GM12892 (cell line): ENCODE measurements around the gene TMEM132E.

Source experiments
- POLR2A ChIP-seq: IDR thresholded peaks from 2 replicates; pipeline ENCODE4 v1.6.1; 2011; ENCODE audit warnings: low read depth, low read length, control low read depth
- POLR2AphosphoS5 ChIP-seq: IDR thresholded peaks from 2 replicates; pipeline ENCODE4 v1.6.1; 2011; ENCODE audit warnings: low read depth, low read length, control low read depth
- TAF1 ChIP-seq: IDR thresholded peaks from 2 replicates; pipeline ENCODE4 v1.6.1; 2011; ENCODE audit warnings: low read depth, mild to moderate bottlenecking, control low read depth, low read length, borderline replicate concordance

DNA sequence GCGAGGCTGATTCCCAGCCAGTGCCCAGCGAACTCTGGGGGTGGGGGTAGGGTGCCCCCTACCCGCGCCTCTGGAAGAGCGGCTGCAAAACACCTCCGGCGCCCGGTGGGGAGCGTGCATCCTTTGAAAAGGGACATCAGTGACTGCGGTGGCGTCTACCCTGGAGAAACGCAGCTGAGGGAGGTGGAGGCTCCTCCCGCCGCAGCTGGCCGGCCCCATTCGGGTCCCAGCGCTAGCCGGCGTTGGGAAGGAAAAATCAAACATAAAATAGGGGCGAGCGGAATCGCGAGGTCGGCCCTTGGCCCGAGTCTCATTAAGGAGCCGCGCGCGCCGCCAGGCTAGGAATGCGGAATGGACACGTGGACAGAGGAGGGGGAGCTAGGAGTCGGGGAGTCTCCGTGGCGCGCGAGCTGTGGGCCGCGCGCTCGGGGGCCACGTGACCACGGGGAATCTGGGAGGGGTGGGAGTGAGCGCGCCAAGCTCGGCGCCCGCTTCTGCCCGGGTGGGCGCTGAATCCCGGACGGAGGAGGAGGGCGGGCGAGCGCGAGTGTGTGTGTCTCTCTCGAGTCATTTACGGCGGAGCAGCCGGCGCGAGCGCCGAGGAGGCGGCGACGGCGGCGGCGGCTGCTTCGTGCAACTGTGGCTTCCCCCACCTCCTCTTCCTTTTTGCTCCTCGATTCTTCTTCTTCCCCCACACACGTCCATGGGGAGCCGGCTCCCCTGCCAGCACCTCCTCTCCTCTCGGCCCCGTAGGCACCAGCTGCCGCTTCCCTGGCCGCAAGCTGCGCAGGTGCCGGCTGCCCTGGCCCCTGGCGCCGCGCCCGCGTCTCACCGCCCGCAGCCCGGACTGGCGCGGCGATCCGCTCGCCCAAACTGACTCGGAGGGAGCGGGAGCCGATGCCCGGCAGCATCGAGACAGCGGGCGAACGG is at the start of gene TMEM132E:
- TF ChIP-seq TAF1 (no peak), POLR2A (no peak), POLR2AphosphoS5 (no peak)
